Stimulated activated CD8-positive, alpha-beta memory T cell treated with anti-CD3 and anti-CD28 coated beads, Interleukin-7, amount 100 ng/mL, for 24 hours (primary cell): ENCODE measurements around the gene CACFD1.

Experiments
- DNase-seq: peaks from one replicate; pipeline ENCODE4 v3.0.0-alpha.2; 2020; ENCODE audit warnings: low read depth

Gene CACFD1

DNA sequence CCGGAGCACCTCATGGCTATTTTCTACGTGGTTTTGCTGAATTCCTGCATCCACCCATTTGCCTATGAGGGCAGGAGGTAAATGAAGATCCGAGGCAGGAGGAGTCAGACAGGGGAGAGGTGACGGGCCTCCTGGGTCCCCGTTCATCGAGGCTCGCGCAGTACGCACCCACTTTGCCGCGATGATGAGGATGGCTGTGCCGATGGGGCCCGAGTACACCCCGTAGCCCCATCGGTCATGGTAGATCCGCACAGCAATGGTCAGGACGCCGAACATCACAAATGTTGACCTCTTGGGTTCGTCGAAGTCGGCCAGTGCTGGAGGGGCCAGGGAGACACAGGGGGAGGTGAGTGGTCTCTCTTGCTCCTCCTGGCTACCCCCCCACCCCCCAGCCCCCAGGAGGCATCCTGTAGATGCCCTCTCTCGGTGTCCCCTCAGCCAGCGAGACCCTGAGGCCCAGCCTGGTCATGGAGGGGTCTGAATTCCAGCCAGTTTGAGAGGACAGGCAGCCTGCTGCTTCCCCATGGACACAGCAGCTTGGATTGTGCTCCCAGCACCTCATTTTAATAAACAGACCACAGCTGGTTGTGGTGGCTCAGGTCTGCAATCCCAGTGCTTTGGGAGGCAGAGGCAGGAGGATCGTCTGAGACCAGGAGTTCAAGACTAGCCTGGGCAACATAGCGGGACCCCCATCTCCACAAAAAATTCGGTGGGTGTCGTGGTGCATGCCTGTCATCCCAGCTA lies 59.1 kb downstream of the CACFD1 start:
- no peak for DNase-seq

DNA sequence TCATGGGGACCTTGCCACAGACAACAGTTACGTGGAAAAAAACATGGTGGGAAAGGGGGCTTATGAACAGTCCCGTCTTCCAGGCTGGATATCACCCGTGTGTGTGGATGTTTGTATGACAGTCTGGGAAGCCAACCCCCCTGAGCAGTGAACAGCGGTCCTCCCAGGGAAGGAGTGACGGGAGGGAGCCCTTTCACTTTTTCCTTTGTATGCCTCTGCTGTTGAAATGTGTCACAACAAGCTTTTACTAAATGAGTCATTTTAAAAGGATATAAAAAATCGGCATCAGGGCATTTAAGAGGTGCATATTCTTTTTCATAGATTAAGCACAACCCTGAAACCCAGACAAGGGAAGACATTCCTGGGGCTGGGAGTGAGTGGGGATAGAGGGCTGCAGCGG lies 59.9 kb downstream of the CACFD1 start:
- DNase-seq: no peak

DNA sequence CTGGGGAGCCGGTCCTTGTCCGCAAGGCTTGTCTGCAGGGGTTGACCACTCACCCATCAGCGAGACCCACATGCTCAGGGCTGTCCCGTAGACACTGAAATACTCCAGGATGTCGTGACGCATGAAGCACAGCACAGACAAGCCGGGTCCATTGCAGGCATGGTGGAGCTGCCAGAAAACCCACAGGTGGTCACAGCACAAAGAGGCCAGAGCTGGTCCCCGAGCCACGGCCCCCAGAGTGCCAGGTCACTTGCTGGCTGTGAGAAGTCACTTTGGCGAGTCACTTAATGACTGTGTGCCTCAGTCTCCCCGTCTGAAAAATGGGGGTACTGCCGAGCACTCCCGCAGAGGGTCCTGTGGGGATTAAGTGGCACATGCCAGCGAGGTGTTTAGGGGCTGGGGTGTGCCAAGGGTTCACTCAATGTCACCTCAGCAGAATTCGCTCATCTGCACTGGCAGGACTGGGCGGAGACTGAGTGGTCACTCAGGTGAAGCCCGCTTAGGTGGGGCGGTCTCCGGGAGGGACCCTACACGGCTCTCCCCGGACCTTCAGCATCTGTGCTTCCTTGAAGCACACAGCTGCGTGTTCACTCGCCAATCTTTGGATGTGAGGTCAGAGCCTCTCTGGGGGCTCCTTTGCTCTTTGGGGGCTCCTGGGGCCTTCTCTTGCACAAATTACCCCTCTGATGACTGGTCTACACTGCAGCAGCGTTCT lies 60.5 kb downstream of the CACFD1 start:
- no peak for DNase-seq
